ENCODE results near the gene EMC8. TPM values are rescaled to one million over a fixed set of nuclear protein-coding genes. Genes with fewer than 3 reads are reported as not detected.

EMC8 gene
- polyA plus RNA-seq, 1 donor (not counting 4 experiments of a cell fraction or from before 2014, with no cell fraction given), result 38.5 TPM

- H4K20me1 ChIP-seq (ENCODE audit: control insufficient read depth, extremely low read depth, insufficient read depth, low read length), result peaks cover 8% of the 10 kb centered on the region
- H3K9me1 ChIP-seq (ENCODE audit: control insufficient read depth, extremely low read depth, insufficient read depth, low read length), result peaks cover 7% of the 10 kb centered on the region
- no peak for DNase-seq (ENCODE audit: low read depth, low spot score)
- H3K4me3 ChIP-seq (ENCODE audit: control insufficient read depth in 2 of 3, extremely low read depth in 1 of 3, insufficient read depth in 2 of 3, low read depth in 1 of 3, low read length in 3 of 3), result no peak overlapping the region
- H3K9ac ChIP-seq (ENCODE audit: control insufficient read depth, extremely low read depth, insufficient read depth, low read length), result no peak overlapping the region
- H3K36me3 ChIP-seq (ENCODE audit: control insufficient read depth in 2 of 2, extremely low read depth in 1 of 2, insufficient read depth in 2 of 2, low read length in 2 of 2), result peaks cover 43 to 46% of the 10 kb centered on the region in 2 experiments
- dilution Hi-C loops (cut with MboI; ENCODE audit: extremely low pct_ligation_motif_present, low sequenced_read_pairs), result no loop called here
- no peaks in the 10 kb centered on the region for H3K27me3 ChIP-seq (ENCODE audit: control insufficient read depth, extremely low read depth, insufficient read depth, low read length)
- FAIRE-seq, result no peak
- H3K27ac ChIP-seq (ENCODE audit: control insufficient read depth, insufficient read depth, low read length), result no peak overlapping the region
- no peak overlapping the region for H3K4me2 ChIP-seq (ENCODE audit: control insufficient read depth, extremely low read depth, insufficient read depth, low read depth, low read length)
- peaks cover 91% of the 10 kb centered on the region for H3K79me2 ChIP-seq (ENCODE audit: control insufficient read depth, insufficient read depth, low read length)
- H3K4me1 ChIP-seq (ENCODE audit: control insufficient read depth, extremely low read depth, insufficient read depth, low read length), result no peaks in the 10 kb centered on the region
- TF ChIP-seq CTCF (optimal IDR thresholded peaks at IDR 0.05 in 1 of 3, IDR thresholded peaks at IDR 0.05 in 1 of 3, conservative IDR thresholded peaks at IDR 0.05 in 1 of 3; ENCODE audit: extremely low read depth in 1 of 3, insufficient read depth in 2 of 3, low read length in 3 of 3) (no peak), EZH2 (IDR thresholded peaks at IDR 0.05; ENCODE audit: low read length) (no peak)
- H2AFZ ChIP-seq (ENCODE audit: control insufficient read depth, low read length), result no peak overlapping the region
- no peaks in the 10 kb centered on the region for H3K9me3 ChIP-seq (ENCODE audit: control insufficient read depth, low read depth, low read length)
These were observed 9.6 kb downstream of the EMC8 start for GRCh38 chr16:85789773-85790172.

GRCh38 chr16:85788819-85789218, 10.5 kb downstream of the EMC8 start:
- H3K9ac ChIP-seq (ENCODE audit: control insufficient read depth, extremely low read depth, insufficient read depth, low read length), result no peak overlapping the region
- H3K9me1 ChIP-seq (ENCODE audit: control insufficient read depth, extremely low read depth, insufficient read depth, low read length), result peaks cover 7% of the 10 kb centered on the region
- no peaks in the 10 kb centered on the region for H3K9me3 ChIP-seq (ENCODE audit: control insufficient read depth, low read depth, low read length)
- no peaks in the 10 kb centered on the region for H3K4me1 ChIP-seq (ENCODE audit: control insufficient read depth, extremely low read depth, insufficient read depth, low read length)
- no peak overlapping the region for H3K4me3 ChIP-seq (ENCODE audit: control insufficient read depth in 2 of 3, extremely low read depth in 1 of 3, insufficient read depth in 2 of 3, low read depth in 1 of 3, low read length in 3 of 3)
- no peak overlapping the region for H3K4me2 ChIP-seq (ENCODE audit: control insufficient read depth, extremely low read depth, insufficient read depth, low read depth, low read length)
- no peaks in the 10 kb centered on the region for H3K27me3 ChIP-seq (ENCODE audit: control insufficient read depth, extremely low read depth, insufficient read depth, low read length)
- FAIRE-seq, result no peak
- H3K79me2 ChIP-seq (ENCODE audit: control insufficient read depth, insufficient read depth, low read length), result peaks cover 86% of the 10 kb centered on the region
- H2AFZ ChIP-seq (ENCODE audit: control insufficient read depth, low read length), result no peak overlapping the region
- peaks cover 44 to 45% of the 10 kb centered on the region in 2 experiments for H3K36me3 ChIP-seq (ENCODE audit: control insufficient read depth in 2 of 2, extremely low read depth in 1 of 2, insufficient read depth in 2 of 2, low read length in 2 of 2)
- no peak overlapping the region for H3K27ac ChIP-seq (ENCODE audit: control insufficient read depth, insufficient read depth, low read length)
- peaks cover 8% of the 10 kb centered on the region for H4K20me1 ChIP-seq (ENCODE audit: control insufficient read depth, extremely low read depth, insufficient read depth, low read length)
- no peak for DNase-seq (ENCODE audit: low read depth, low spot score)
- TF ChIP-seq CTCF (optimal IDR thresholded peaks at IDR 0.05 in 1 of 3, IDR thresholded peaks at IDR 0.05 in 1 of 3, conservative IDR thresholded peaks at IDR 0.05 in 1 of 3; ENCODE audit: extremely low read depth in 1 of 3, insufficient read depth in 2 of 3, low read length in 3 of 3) (no peak), EZH2 (IDR thresholded peaks at IDR 0.05; ENCODE audit: low read length) (no peak)
- dilution Hi-C loops (cut with MboI; ENCODE audit: extremely low pct_ligation_motif_present, low sequenced_read_pairs), result no loop called here
